ENCODE data around the gene RPL37A. TPM values are rescaled to one million over a fixed set of nuclear protein-coding genes. Genes with fewer than 3 reads are reported as not detected.

The RPL37A gene
- polyA plus RNA-seq, 3 donors: 1,504 to 1,660 (median 1,597) TPM

DNA sequence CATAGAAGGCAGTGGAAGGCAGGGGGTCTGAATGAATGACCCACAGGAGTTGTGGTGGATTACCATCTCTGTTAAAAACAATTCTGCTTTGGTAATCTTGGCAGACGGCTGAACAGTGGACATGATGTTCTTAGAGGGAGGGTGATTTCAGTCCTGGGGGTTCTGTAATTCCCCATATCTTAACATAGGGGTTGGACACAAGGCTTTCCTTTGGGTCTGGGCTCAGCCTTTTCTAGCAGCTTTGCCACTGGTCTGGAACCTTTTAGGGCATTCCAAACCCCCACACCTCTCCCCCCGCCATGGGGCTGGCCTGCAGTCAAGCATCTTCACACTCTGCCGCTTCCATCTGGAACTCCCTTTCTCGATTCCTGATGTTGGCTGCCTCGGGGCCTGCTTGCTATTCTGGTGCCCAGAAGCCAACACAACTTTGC is 50.3 kb downstream of the RPL37A start:
- peaks cover 12% of the 10 kb centered on the region for H3K4me1 Mint-ChIP-seq
- H3K27me3 Mint-ChIP-seq (ENCODE audit: low read depth in 3 of 3): peaks cover 3 to 5% (median 4%) of the 10 kb centered on the region in 3 donors
- intact Hi-C loops (cut with micrococcal nuclease): no loop called here

DNA sequence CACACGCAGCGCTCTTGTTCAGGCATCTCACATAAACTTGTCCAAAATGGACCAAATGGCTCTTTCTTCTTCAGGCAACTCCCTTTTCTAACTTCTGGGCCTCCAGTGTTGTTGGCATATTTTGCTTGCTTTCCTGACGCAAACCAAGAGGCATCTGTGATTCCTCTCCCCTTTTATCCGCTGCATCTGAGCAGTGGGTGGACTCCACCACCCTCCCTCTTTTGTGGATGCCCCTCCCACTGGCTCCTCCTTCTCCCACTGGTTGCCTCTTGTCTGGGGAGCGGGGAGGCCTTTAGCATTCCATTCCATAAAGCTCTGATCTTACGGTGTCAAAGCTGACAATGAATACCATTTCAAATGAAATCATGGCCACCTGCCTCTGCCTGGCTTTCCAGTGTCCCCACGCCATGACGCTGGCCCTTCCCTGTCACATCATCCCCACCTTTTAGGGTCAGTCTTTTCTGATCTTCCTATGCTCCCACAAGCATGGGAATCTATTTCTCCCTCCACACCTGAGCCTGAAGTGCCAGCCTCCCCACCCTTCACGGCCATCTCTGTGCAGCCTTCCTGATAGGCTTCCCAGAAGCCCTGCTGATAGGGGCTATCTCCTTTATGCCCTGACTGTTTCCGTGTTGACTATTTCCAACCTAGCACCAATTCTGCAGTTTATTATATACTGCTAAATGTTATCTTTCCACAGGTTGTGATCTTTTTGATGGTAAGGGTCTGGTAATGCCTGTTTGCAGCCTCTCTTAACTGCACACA is 51.5 kb downstream of the RPL37A start:
- Histone ChIP-seq H3K9me3 (replicated peaks in 1 of 2; ENCODE audit: control insufficient read depth in 1 of 2, insufficient read depth in 1 of 2, low read length in 2 of 2) (no peaks in the 10 kb centered on the region), H3K4me1 (ENCODE audit: control insufficient read depth in 1 of 2, insufficient read depth in 2 of 2, low read length in 2 of 2) (peaks cover 0 to under 1% of the 10 kb centered on the region in 2 donors), H3K36me3 (replicated peaks in 1 of 2; ENCODE audit: control insufficient read depth in 1 of 2, insufficient read depth in 2 of 2, low read length in 2 of 2) (no peaks in the 10 kb centered on the region), H3K9ac (ENCODE audit: insufficient read depth, low read length, poor library complexity, severe bottlenecking) (no peak overlapping the region), H3K4me3 (replicated peaks in 1 of 3; ENCODE audit: low read depth in 2 of 3, low read length in 3 of 3) (no peak overlapping the region), H3K27ac (ENCODE audit: low read depth in 1 of 2, low read length in 2 of 2) (no peak overlapping the region), H2AFZ (ENCODE audit: insufficient read depth, low read depth, low read length, poor library complexity, severe bottlenecking) (no peak overlapping the region), H3K79me2 (ENCODE audit: insufficient read depth, low read length) (no peaks in the 10 kb centered on the region), H3K27me3 (ENCODE audit: control insufficient read depth in 2 of 2, insufficient read depth in 2 of 2, low read length in 2 of 2) (no peaks in the 10 kb centered on the region), H3K4me2 (replicated peaks; ENCODE audit: extremely low read depth, low read length, poor library complexity, severe bottlenecking) (no peak overlapping the region), H4K20me1 (ENCODE audit: insufficient read depth, low read length) (no peaks in the 10 kb centered on the region)
- TF ChIP-seq, protein P1, sequence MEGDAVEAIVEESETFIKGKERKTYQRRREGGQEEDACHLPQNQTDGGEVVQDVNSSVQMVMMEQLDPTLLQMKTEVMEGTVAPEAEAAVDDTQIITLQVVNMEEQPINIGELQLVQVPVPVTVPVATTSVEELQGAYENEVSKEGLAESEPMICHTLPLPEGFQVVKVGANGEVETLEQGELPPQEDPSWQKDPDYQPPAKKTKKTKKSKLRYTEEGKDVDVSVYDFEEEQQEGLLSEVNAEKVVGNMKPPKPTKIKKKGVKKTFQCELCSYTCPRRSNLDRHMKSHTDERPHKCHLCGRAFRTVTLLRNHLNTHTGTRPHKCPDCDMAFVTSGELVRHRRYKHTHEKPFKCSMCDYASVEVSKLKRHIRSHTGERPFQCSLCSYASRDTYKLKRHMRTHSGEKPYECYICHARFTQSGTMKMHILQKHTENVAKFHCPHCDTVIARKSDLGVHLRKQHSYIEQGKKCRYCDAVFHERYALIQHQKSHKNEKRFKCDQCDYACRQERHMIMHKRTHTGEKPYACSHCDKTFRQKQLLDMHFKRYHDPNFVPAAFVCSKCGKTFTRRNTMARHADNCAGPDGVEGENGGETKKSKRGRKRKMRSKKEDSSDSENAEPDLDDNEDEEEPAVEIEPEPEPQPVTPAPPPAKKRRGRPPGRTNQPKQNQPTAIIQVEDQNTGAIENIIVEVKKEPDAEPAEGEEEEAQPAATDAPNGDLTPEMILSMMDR (IDR thresholded peaks at IDR 0.05): no peak
- peaks cover 3 to 5% (median 4%) of the 10 kb centered on the region in 3 donors for H3K27me3 Mint-ChIP-seq (ENCODE audit: low read depth in 3 of 3)
- no peak for DNase-seq
- peaks cover 0 to 5% (median 0%) of the 10 kb centered on the region in 7 donors for H3K9me3 Mint-ChIP-seq
- peaks cover 9% of the 10 kb centered on the region for H3K4me1 Mint-ChIP-seq
- intact Hi-C loops (cut with micrococcal nuclease): no loop called here
- H3K4me3 Mint-ChIP-seq: no peak overlapping the region
- H3K27ac Mint-ChIP-seq: peak overlapping the region in 1 of 7 donors; percentile 26
- H3K36me3 Mint-ChIP-seq: no peaks in the 10 kb centered on the region
- WGBS (ENCODE audit: insufficient coverage): 94% methylated on average over 6 of the region's 10 CpGs

More for the DNA sequence above, 50.3 kb downstream of the RPL37A start:
- Histone ChIP-seq H3K4me2 (replicated peaks; ENCODE audit: extremely low read depth, low read length, poor library complexity, severe bottlenecking) (no peak overlapping the region), H3K36me3 (replicated peaks in 1 of 2; ENCODE audit: control insufficient read depth in 1 of 2, insufficient read depth in 2 of 2, low read length in 2 of 2) (no peaks in the 10 kb centered on the region), H2AFZ (ENCODE audit: insufficient read depth, low read depth, low read length, poor library complexity, severe bottlenecking) (no peak overlapping the region), H3K9me3 (replicated peaks in 1 of 2; ENCODE audit: control insufficient read depth in 1 of 2, insufficient read depth in 1 of 2, low read length in 2 of 2) (no peaks in the 10 kb centered on the region), H3K79me2 (ENCODE audit: insufficient read depth, low read length) (no peaks in the 10 kb centered on the region), H3K4me3 (replicated peaks in 1 of 3; ENCODE audit: low read depth in 2 of 3, low read length in 3 of 3) (no peak overlapping the region), H3K27me3 (ENCODE audit: control insufficient read depth in 2 of 2, insufficient read depth in 2 of 2, low read length in 2 of 2) (peaks cover 0 to 5% of the 10 kb centered on the region in 2 donors), H4K20me1 (ENCODE audit: insufficient read depth, low read length) (no peaks in the 10 kb centered on the region), H3K4me1 (ENCODE audit: control insufficient read depth in 1 of 2, insufficient read depth in 2 of 2, low read length in 2 of 2) (no peaks in the 10 kb centered on the region), H3K27ac (ENCODE audit: low read depth in 1 of 2, low read length in 2 of 2) (no peak overlapping the region), H3K9ac (ENCODE audit: insufficient read depth, low read length, poor library complexity, severe bottlenecking) (no peak overlapping the region)
- H3K4me3 Mint-ChIP-seq: no peak overlapping the region
- peaks cover 0 to 5% (median 0%) of the 10 kb centered on the region in 7 donors for H3K9me3 Mint-ChIP-seq
- TF ChIP-seq, protein P1 (IDR thresholded peaks at IDR 0.05): no peak
- no peaks in the 10 kb centered on the region for H3K36me3 Mint-ChIP-seq
- WGBS (ENCODE audit: insufficient coverage): 97% methylated on average over 4 of the region's 5 CpGs
- no peak for DNase-seq
- H3K27ac Mint-ChIP-seq: no peak overlapping the region

Measured in CD14-positive monocyte (primary cell).